ENCODE results near the gene POLR1D. TPM values are rescaled to one million over a fixed set of nuclear protein-coding genes. Genes with fewer than 3 reads are reported as not detected.

POLR1D gene
- total and polyA plus RNA-seq, 4 donors: 31.4 to 45.0 (median 33.6) TPM

GRCh38 chr13:27667946-27668345, 46.3 kb downstream of the POLR1D start:
- H3K9ac ChIP-seq (ENCODE audit: low read depth in 1 of 2, low read length in 2 of 2): no peak overlapping the region
- TF ChIP-seq RXRA (IDR thresholded peaks at IDR 0.05) (no peak), EGR1 (IDR thresholded peaks at IDR 0.05; ENCODE audit: low read depth in 2 of 2) (no peak), GABPA (IDR thresholded peaks at IDR 0.05 in 1 of 2, conservative IDR thresholded peaks at IDR 0.05 in 1 of 2) (no peak), FOXA2 (IDR thresholded peaks at IDR 0.05) (no peak), TAF1 (conservative IDR thresholded peaks at IDR 0.05) (no peak), RAD21 (IDR thresholded peaks at IDR 0.05) (no peak), CTCF (IDR thresholded peaks at IDR 0.05; ENCODE audit: low read depth, low read length, missing input control) (no peak), YY1 (IDR thresholded peaks at IDR 0.05) (no peak), HNF4A (conservative IDR thresholded peaks at IDR 0.05) (no peak), MAX (IDR thresholded peaks at IDR 0.05) (no peak), SP1 (IDR thresholded peaks at IDR 0.05) (no peak), HNF4G (IDR thresholded peaks at IDR 0.05) (no peak), JUND (IDR thresholded peaks at IDR 0.05) (no peak), REST (IDR thresholded peaks at IDR 0.05) (no peak)
- no peak overlapping the region for H3K4me3 ChIP-seq (ENCODE audit: low read depth in 1 of 3, low read length in 3 of 3)
- no peak for DNase-seq (ENCODE audit: low spot score)
- 75% methylated on average over 2 of the region's 2 CpGs for WGBS
- H3K9me3 ChIP-seq (ENCODE audit: control insufficient read depth in 4 of 4, low read length in 3 of 4): no peaks in the 10 kb centered on the region
- peaks cover 0 to 2% (median under 1%) of the 10 kb centered on the region in 4 donors for H3K4me1 ChIP-seq (ENCODE audit: control insufficient read depth in 4 of 4, insufficient read depth in 4 of 4, low read length in 3 of 4)
- no peak overlapping the region for H3K27ac ChIP-seq (ENCODE audit: low read depth in 1 of 2, low read length in 2 of 2)
- H3K36me3 ChIP-seq (ENCODE audit: control insufficient read depth in 4 of 4, insufficient read depth in 3 of 4, low read depth in 1 of 4, low read length in 3 of 4): peaks cover 2 to 3% (median 3%) of the 10 kb centered on the region in 4 donors
- no peaks in the 10 kb centered on the region for H3K27me3 ChIP-seq (ENCODE audit: control insufficient read depth in 4 of 4, insufficient read depth in 4 of 4, low read length in 3 of 4)

GRCh38 chr13:27670861-27671260, 49.2 kb downstream of the POLR1D start:
- no peaks in the 10 kb centered on the region for H3K9me3 ChIP-seq (ENCODE audit: control insufficient read depth in 4 of 4, low read length in 3 of 4)
- H3K36me3 ChIP-seq (ENCODE audit: control insufficient read depth in 4 of 4, insufficient read depth in 3 of 4, low read depth in 1 of 4, low read length in 3 of 4): peaks cover under 1 to 3% (median 2%) of the 10 kb centered on the region in 4 donors
- no peak overlapping the region for H3K9ac ChIP-seq (ENCODE audit: low read depth in 1 of 2, low read length in 2 of 2)
- WGBS: 77% methylated on average over 1 of the region's 1 CpG
- H3K27ac ChIP-seq (ENCODE audit: low read depth in 1 of 2, low read length in 2 of 2): no peak overlapping the region
- H3K4me1 ChIP-seq (ENCODE audit: control insufficient read depth in 4 of 4, insufficient read depth in 4 of 4, low read length in 3 of 4): no peaks in the 10 kb centered on the region
- no peak for DNase-seq (ENCODE audit: low spot score)
- H3K4me3 ChIP-seq (ENCODE audit: low read depth in 1 of 3, low read length in 3 of 3): no peak overlapping the region
- TF ChIP-seq YY1 (IDR thresholded peaks at IDR 0.05) (no peak), CTCF (IDR thresholded peaks at IDR 0.05; ENCODE audit: low read depth, low read length, missing input control) (no peak), JUND (IDR thresholded peaks at IDR 0.05) (no peak), RXRA (IDR thresholded peaks at IDR 0.05) (no peak), HNF4G (IDR thresholded peaks at IDR 0.05) (no peak), SP1 (IDR thresholded peaks at IDR 0.05) (no peak), TAF1 (conservative IDR thresholded peaks at IDR 0.05) (no peak), HNF4A (conservative IDR thresholded peaks at IDR 0.05) (no peak), REST (IDR thresholded peaks at IDR 0.05) (no peak), NR2F2 (IDR thresholded peaks at IDR 0.05) (no peak), FOXA1 (IDR thresholded peaks at IDR 0.05) (no peak), RAD21 (IDR thresholded peaks at IDR 0.05) (no peak), GABPA (IDR thresholded peaks at IDR 0.05 in 1 of 2, conservative IDR thresholded peaks at IDR 0.05 in 1 of 2) (no peak), ATF3 (IDR thresholded peaks at IDR 0.05) (no peak), ZBTB33 (IDR thresholded peaks at IDR 0.05) (no peak)
- H3K27me3 ChIP-seq (ENCODE audit: control insufficient read depth in 4 of 4, insufficient read depth in 4 of 4, low read length in 3 of 4): no peaks in the 10 kb centered on the region
